Heart right ventricle (tissue), 16 donors: ENCODE results near the gene HNRNPLL. TPM values are rescaled to one million over a fixed set of nuclear protein-coding genes. Genes with fewer than 3 reads are reported as not detected.

Experiments
- ATAC-seq, 8 donors: fragments of 200-7000 bp; cut with Tn5 transposase; one replicate each; pipeline ENCODE4 v1.9.1; 2020; ENCODE audit warnings: mild to moderate bottlenecking in 8 of 8, moderate library complexity in 8 of 8, moderate number of reproducible peaks in 1 of 8
- DNase-seq, 2 donors: peaks; one replicate each; pipeline ENCODE4 v3.0.0-alpha.2; 2020
- H3K27ac ChIP-seq, 10 donors: fragments of 200-600 bp; sonication (generic) in 2 of 10; one replicate each; pipeline versions ENCODE4 v1.5.0 to v1.8.0; 2020 to 2022; ENCODE audit warnings: mild to moderate bottlenecking in 3 of 10
- H3K27me3 ChIP-seq, 7 donors: fragments of 200-600 bp; one replicate each; pipeline ENCODE4 v1.8.0; 2021 to 2022; ENCODE audit warnings: mild to moderate bottlenecking in 2 of 7
- H3K36me3 ChIP-seq, 9 donors: fragments of 200-600 bp; sonication (generic) in 1 of 9; one replicate each; pipeline versions ENCODE4 v1.5.0 to v1.8.0; 2020 to 2022; ENCODE audit warnings: mild to moderate bottlenecking in 2 of 9
- H3K4me1 ChIP-seq, 9 donors: fragments of 200-600 bp; sonication (generic) in 1 of 9; one replicate each; pipeline versions ENCODE4 v1.5.0 to v1.8.0; 2020 to 2022; ENCODE audit warnings: mild to moderate bottlenecking in 4 of 9
- H3K4me3 ChIP-seq, 10 donors: fragments of 200-600 bp; sonication (generic) in 2 of 10; one replicate each; pipeline versions ENCODE4 v1.5.0 to v1.8.0; 2020 to 2022; ENCODE audit warnings: mild to moderate bottlenecking in 7 of 10, moderate library complexity in 2 of 10
- H3K9me3 ChIP-seq, 11 donors: fragments of 200-600 bp in 10 of 11; sonication (generic) in 2 of 11; one replicate each; pipeline versions ENCODE4 v1.5.0 to v1.8.0; 2013 to 2022; ENCODE audit warnings: mild to moderate bottlenecking in 2 of 11, control low read depth in 1 of 11, moderate library complexity in 1 of 11
- WGBS, 2 donors: extraction: QIAGEN DNeasy Blood & Tissue Kit; methylation state at CpG; one replicate each; pipeline ENCODE4 v1.1.7; 2013; ENCODE audit warnings: inconsistent platforms in 1 of 2; 5-methylcytosine and 5-hydroxymethylcytosine counted together
- intact Hi-C, 10 donors: fragments of 100-400 bp; cut with DNase I; formaldehyde crosslinking; loops; one replicate each; pipeline versions ENCODE4 v1.11.1 to v1.14.2; 2022
- polyA plus RNA-seq, 2 donors: library from polyadenylated mRNA; stranded (reverse); fragments of 200-250 nt; gene quantifications; one replicate each; pipeline ENCODE4 v1.2.3, GENCODE V29; 2013
- total RNA-seq, 10 donors: library from RNA; stranded (reverse); fragmentation: NEBNext Ultra II Directional in 3 of 10; extraction: Animal tissue kit (Norgen Biotek cat#: 25700) in 3 of 10; gene quantifications; one replicate each; pipeline versions ENCODE4 v1.2.1 to v1.2.4, GENCODE V29; 2021 to 2023
- TF ChIP-seq, protein P1 (sequence below), 9 donors: fragments of 200-600 bp; sonication (generic) in 2 of 9; IDR thresholded peaks; one replicate each; pipeline versions ENCODE4 v1.5.0 to v1.8.0; 2021 to 2022; ENCODE audit warnings: antibody characterized with exemption in 9 of 9, mild to moderate bottlenecking in 5 of 9, moderate library complexity in 1 of 9
- donor health status: Arrhythmogenic right ventricular cardiomyopathy.
- donor health status: ischemic (EF 13 %, LVEDD 7.1; RV severe dilation, severe dysfunction).
- donor health status: healthy with polysubstance abuse.
- donor health status: DM: no; HTN: yes; CAD: no.
- donor health status: DM: no; HTN: no; CAD: no.
- donor health status: ischemic (EF 25% LVEDD 6.9; RV normal size, moderate dysfunction).
- donor health status: ischemic (EF 25% LVEDD 5.7; RV mildly dilated, moderate dysfunction).
- donor health status: healthy.
- donor health status: DM: yes; HTN: yes; CAD: no.
- donor health status: Ischemic cardiomyopathy.
- donor health status: ischemic (EF 35%, LVEDD 5.7; RV mildly dilated, moderate dysfunction).
- donor health status: nonischemic (EF 11% LVEDD 7.7; RV severe dilation, severe dysfunction).
- donor health status: DM: yes; HTN: yes; CAD: no.
- donor health status: PGD.
- donor health status: ischemic (EF 29% LVEDD 5.4; RV normal size, mild dysfunction).
- donor health status: nonischemic (EF 23%, LVEDD 6.1; RV moderate dilation, normal function).

Gene HNRNPLL
- total and polyA plus RNA-seq, 12 donors = 8.9 to 32.7 (median 25.3) TPM

DNA sequence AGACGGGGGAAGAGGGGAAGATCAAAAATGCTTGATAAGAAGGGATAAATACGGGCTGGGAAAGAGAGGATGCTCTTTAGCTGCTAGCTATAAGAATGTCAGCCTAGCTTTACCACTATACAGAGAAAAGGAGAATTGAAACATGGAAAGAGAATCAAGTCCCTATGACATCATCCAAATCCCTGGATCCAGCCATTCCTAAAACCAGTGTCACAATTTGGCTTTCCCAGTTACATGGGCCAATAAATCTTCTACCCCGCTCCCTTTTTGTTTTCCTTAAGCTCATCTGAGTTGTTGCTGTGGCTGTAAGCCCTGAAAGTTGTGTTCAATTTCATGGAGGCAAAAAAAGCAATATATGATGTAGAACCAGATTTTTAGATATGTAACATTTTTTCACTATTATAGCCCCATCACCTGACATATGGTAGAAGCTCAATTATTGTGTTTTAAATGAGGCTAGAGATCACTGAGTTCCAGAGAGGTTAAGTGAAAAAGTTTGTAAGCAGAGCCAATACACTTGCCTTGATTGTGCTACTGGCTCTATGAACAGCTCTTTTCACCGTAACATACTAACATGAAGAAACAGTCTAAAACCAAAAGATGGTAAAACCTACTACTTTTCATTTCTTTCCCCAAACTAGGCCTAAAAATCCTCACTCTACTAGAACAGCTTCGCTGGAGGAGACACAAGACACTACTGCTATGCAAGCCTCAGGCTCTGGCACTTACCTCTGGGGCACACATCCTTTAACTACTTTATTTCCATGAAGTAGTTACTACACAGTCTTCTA, 4.3 kb downstream of the HNRNPLL start:
- Histone ChIP-seq H3K4me3 (peak overlapping the region in 3 of 10 donors; percentile 0 to 8 (median 2)), H3K4me1 (peaks cover 5 to 79% (median 57%) of the 10 kb centered on the region in 9 donors), H3K36me3 (no peaks in the 10 kb centered on the region), H3K27me3 (no peaks in the 10 kb centered on the region), H3K27ac (peak overlapping the region in 5 of 10 donors; percentile 41 to 98 (median 98)), H3K9me3 (no peaks in the 10 kb centered on the region)
- ATAC-seq = no peak
- 69 to 78% methylated on average over 5 of the region's 5 CpGs for WGBS, 2 donors
- TF ChIP-seq, protein P1, sequence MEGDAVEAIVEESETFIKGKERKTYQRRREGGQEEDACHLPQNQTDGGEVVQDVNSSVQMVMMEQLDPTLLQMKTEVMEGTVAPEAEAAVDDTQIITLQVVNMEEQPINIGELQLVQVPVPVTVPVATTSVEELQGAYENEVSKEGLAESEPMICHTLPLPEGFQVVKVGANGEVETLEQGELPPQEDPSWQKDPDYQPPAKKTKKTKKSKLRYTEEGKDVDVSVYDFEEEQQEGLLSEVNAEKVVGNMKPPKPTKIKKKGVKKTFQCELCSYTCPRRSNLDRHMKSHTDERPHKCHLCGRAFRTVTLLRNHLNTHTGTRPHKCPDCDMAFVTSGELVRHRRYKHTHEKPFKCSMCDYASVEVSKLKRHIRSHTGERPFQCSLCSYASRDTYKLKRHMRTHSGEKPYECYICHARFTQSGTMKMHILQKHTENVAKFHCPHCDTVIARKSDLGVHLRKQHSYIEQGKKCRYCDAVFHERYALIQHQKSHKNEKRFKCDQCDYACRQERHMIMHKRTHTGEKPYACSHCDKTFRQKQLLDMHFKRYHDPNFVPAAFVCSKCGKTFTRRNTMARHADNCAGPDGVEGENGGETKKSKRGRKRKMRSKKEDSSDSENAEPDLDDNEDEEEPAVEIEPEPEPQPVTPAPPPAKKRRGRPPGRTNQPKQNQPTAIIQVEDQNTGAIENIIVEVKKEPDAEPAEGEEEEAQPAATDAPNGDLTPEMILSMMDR (IDR thresholded peaks at IDR 0.05) = no peak
- intact Hi-C loops = no loop called here
- DNase-seq = no peak

DNA sequence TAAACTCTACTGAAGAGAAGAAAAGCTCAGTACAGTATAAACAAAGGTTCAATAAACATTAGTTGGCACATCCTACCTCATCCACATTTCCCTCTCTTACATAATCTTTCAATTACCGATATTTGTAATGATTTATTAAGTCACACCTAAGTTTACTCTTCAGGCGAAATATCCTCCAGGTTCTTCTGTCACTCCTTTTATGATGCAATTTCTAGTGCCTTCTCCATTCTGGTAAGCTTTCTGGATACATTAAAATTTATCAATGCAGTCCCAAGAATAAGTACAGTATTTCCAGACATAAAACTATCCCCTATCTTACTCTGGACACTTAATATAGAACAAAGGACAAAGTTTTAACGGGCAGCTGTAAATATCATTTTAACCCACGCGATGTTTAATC, 5.6 kb downstream of the HNRNPLL start:
- H3K4me1 ChIP-seq = peaks cover 5 to 90% (median 64%) of the 10 kb centered on the region in 9 donors
- intact Hi-C loops = no loop called here
- no peak for ATAC-seq

DNA sequence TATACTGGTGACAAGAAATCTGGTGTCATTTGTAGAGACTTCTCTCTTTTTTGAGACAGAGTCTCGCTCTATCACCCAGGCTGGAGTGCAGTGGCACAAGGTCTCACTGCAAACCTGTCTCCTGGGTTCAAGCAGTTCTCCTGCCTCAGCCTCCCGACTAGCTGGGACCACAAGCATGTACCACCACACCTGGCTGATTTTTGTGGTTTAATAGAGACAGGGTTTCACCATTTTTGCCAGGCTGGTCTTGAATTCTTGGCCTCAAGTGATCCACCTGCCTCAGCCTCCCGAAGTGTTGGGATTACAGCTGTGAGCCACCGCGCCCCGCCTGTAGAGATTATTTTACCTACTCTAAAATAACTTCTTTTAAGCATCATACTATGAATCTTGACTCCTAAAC, 6.5 kb downstream of the HNRNPLL start:
- no peaks in the 10 kb centered on the region for H3K27me3 ChIP-seq
- WGBS, 2 donors = 97 to 99% methylated on average over 6 of the region's 6 CpGs
- ATAC-seq (no peak), DNase-seq (no peak)
- TF ChIP-seq, protein P1 (IDR thresholded peaks at IDR 0.05) = no peak
- peak overlapping the region in 1 of 10 donors; percentile 51 for H3K27ac ChIP-seq
- no peak overlapping the region for H3K4me3 ChIP-seq
- H3K9me3 ChIP-seq = no peaks in the 10 kb centered on the region
- peaks cover 0 to 4% (median 0%) of the 10 kb centered on the region in 9 donors for H3K36me3 ChIP-seq
- peaks cover 5 to 97% (median 71%) of the 10 kb centered on the region in 9 donors for H3K4me1 ChIP-seq
- intact Hi-C loops = no loop called here

More for the DNA sequence above, 5.6 kb downstream of the HNRNPLL start:
- Histone ChIP-seq H3K4me3 (no peak overlapping the region), H3K27ac (peak overlapping the region in 2 of 10 donors; percentile 1 to 37), H3K36me3 (no peaks in the 10 kb centered on the region), H3K27me3 (no peaks in the 10 kb centered on the region), H3K9me3 (no peaks in the 10 kb centered on the region)
- DNase-seq = no peak
- WGBS, 2 donors = 77 to 85% methylated on average over 5 of the region's 5 CpGs
- TF ChIP-seq, protein P1 (IDR thresholded peaks at IDR 0.05) = no peak

DNA sequence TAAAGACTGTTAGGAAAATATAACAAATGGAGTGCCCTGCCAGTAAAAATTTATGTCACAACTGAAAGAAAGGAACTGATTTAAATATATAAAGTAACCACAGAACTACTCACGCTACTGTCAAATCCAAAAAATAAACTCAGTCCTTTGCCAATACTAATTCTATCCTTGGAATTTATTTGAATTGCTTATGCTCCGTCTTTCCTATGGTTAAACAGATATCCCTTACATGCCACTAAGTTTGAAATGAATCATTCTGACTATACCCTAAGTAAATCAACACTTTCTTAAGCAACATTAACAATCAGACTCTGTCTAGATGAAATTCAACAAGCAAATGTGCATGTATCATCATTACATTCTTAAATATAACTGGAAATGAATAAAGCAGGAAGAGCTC, 9.8 kb downstream of the HNRNPLL start:
- Histone ChIP-seq H3K4me1 (peaks cover 0 to 92% (median 67%) of the 10 kb centered on the region in 9 donors), H3K27ac (peak overlapping the region in 1 of 10 donors; percentile 4), H3K4me3 (no peak overlapping the region), H3K36me3 (peaks cover 0 to 21% (median 0%) of the 10 kb centered on the region in 9 donors), H3K9me3 (no peaks in the 10 kb centered on the region), H3K27me3 (no peaks in the 10 kb centered on the region)
- ATAC-seq (no peak), DNase-seq (no peak)
- TF ChIP-seq, protein P1 (IDR thresholded peaks at IDR 0.05) = no peak
- intact Hi-C loops = no loop called here
- WGBS, 2 donors = 52 to 53% methylated on average over 2 of the region's 2 CpGs
